Measurements from ENCODE around the gene ZNF124. TPM values are rescaled to one million over a fixed set of nuclear protein-coding genes. Genes with fewer than 3 reads are reported as not detected.

Gene ZNF124
- total RNA-seq, 1 experiment from 2014 or later = 33.8 TPM

DNA sequence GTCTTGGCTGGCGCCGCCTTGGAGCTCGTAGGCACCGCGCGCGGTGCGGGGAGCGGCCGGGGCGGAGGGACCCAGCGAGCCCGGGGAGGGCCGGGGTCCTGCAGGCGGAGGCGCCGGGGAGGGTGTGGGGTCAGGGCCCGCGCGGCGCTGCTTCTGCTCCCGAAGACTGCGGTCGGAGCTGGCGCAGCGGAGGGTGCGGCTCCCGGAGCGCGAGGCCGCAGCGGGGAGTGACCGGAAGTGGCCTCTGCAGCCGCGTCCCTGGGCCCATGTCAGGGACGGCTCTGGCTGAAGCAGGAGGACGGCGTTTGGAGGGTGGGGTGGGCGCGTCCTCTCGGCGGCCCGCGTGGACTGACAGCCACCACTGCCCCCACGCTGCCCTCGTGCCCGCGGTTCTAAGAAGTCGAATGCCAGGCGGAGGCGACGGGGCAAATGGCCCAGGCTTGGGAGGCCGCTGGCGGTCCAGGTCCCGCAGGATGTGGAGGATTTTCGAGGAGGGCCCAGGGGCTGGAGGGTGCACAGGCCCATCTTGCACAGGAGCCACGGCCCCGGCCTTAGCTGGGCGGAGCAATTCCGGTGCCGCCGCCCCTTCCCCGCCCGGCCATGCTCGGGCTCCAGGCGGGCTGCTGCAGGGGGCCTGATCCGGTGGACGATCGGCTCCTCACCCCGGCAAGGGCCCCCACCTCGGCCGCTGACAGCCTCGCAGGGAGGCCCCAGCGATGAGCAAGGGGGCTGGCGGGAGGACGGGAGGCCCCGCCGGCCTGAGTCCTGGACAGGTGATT, 59.9 kb downstream of the ZNF124 start (continued):
- TF ChIP-seq, protein P1, sequence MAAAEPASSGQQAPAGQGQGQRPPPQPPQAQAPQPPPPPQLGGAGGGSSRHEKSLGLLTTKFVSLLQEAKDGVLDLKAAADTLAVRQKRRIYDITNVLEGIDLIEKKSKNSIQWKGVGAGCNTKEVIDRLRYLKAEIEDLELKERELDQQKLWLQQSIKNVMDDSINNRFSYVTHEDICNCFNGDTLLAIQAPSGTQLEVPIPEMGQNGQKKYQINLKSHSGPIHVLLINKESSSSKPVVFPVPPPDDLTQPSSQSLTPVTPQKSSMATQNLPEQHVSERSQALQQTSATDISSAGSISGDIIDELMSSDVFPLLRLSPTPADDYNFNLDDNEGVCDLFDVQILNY (CRISPR knock-in tag; IDR thresholded peaks at IDR 0.05) = no peak
- no peak for TF ChIP-seq TP53 (CRISPR knock-in tag; IDR thresholded peaks at IDR 0.05)
- TF ChIP-seq, protein P2, sequence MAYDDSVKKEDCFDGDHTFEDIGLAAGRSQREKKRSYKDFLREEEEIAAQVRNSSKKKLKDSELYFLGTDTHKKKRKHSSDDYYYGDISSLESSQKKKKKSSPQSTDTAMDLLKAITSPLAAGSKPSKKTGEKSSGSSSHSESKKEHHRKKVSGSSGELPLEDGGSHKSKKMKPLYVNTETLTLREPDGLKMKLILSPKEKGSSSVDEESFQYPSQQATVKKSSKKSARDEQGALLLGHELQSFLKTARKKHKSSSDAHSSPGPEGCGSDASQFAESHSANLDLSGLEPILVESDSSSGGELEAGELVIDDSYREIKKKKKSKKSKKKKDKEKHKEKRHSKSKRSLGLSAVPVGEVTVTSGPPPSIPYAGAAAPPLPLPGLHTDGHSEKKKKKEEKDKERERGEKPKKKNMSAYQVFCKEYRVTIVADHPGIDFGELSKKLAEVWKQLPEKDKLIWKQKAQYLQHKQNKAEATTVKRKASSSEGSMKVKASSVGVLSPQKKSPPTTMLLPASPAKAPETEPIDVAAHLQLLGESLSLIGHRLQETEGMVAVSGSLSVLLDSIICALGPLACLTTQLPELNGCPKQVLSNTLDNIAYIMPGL (CRISPR knock-in tag; IDR thresholded peaks at IDR 0.05) = no peak; the same call in 1 of the 2 replicates

DNA sequence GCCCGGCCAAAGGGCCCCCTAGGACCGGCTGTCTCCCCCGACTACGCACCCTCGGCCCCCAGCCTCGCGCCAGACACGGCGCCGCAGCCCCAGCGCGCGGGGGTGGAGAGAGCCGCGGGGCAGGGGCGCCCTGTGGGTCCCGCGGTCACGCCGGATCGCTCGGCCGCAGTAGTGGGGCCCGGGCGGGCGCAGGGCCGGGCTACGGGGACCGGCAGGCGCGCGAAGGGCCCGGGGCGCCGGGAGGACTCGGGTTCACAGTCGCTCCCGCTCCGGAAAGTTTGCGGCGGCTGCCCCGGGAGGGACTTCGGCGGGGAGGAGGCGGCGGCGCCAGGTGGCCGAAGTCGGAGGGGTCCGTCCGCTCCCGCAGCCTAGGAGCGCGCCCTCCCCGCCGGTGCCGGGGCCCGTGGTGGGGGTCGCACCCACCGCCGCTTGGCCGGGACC, 60.5 kb downstream of the ZNF124 start:
- ChIA-PET CTCF (interaction anchor here (0.7 to 1.5 kb wide), 2 partner anchors 8 to 35 kb away, joined by 3 to 6 read pairs; no protein-coding TSS in a partner anchor), POLR2A (interaction anchor here (0.6 kb wide), 1 partner anchor 179 kb away, joined by 3 read pairs; the partner anchor contains the start of gene AHCTF1)
- H3K27ac Mint-ChIP-seq = no peak overlapping the region
- H3K27me3 Mint-ChIP-seq (ENCODE audit: low read depth) = peaks cover 56% of the 10 kb centered on the region
- peak; percentile 9; the same call in 1 of the 2 replicates for ATAC-seq
- H3K4me3 Mint-ChIP-seq = peak overlapping the region; percentile 78
- no peaks in the 10 kb centered on the region for H3K36me3 Mint-ChIP-seq
- TF ChIP-seq, protein P3, sequence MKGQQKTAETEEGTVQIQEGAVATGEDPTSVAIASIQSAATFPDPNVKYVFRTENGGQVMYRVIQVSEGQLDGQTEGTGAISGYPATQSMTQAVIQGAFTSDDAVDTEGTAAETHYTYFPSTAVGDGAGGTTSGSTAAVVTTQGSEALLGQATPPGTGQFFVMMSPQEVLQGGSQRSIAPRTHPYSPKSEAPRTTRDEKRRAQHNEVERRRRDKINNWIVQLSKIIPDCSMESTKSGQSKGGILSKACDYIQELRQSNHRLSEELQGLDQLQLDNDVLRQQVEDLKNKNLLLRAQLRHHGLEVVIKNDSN (CRISPR knock-in tag; IDR thresholded peaks at IDR 0.05) = no peak
- 0 out of 2 replicates have a peak, but pooled peaks have one; percentile 45 for TF ChIP-seq TP53 (CRISPR knock-in tag; IDR thresholded peaks at IDR 0.05)
- no peak for TF ChIP-seq ZNF232 (CRISPR knock-in tag; IDR thresholded peaks at IDR 0.05)
- TF ChIP-seq, protein P4, sequence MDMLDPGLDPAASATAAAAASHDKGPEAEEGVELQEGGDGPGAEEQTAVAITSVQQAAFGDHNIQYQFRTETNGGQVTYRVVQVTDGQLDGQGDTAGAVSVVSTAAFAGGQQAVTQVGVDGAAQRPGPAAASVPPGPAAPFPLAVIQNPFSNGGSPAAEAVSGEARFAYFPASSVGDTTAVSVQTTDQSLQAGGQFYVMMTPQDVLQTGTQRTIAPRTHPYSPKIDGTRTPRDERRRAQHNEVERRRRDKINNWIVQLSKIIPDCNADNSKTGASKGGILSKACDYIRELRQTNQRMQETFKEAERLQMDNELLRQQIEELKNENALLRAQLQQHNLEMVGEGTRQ (CRISPR knock-in tag; IDR thresholded peaks at IDR 0.05) = 0 out of 2 replicates have a peak, but pooled peaks have one; percentile 10
- TF ChIP-seq NFE2L1 (CRISPR knock-in tag; IDR thresholded peaks at IDR 0.05) = no peak
- TF ChIP-seq ZNF263 (CRISPR knock-in tag; IDR thresholded peaks at IDR 0.05; ENCODE audit: low read depth) = no peak
- TF ChIP-seq FOXP1 (CRISPR knock-in tag; IDR thresholded peaks at IDR 0.05; ENCODE audit: borderline replicate concordance) = no peak
- TF ChIP-seq, protein P5, sequence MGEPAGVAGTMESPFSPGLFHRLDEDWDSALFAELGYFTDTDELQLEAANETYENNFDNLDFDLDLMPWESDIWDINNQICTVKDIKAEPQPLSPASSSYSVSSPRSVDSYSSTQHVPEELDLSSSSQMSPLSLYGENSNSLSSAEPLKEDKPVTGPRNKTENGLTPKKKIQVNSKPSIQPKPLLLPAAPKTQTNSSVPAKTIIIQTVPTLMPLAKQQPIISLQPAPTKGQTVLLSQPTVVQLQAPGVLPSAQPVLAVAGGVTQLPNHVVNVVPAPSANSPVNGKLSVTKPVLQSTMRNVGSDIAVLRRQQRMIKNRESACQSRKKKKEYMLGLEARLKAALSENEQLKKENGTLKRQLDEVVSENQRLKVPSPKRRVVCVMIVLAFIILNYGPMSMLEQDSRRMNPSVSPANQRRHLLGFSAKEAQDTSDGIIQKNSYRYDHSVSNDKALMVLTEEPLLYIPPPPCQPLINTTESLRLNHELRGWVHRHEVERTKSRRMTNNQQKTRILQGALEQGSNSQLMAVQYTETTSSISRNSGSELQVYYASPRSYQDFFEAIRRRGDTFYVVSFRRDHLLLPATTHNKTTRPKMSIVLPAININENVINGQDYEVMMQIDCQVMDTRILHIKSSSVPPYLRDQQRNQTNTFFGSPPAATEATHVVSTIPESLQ (CRISPR knock-in tag; IDR thresholded peaks at IDR 0.05) = no peak
- TF ChIP-seq, protein P6, sequence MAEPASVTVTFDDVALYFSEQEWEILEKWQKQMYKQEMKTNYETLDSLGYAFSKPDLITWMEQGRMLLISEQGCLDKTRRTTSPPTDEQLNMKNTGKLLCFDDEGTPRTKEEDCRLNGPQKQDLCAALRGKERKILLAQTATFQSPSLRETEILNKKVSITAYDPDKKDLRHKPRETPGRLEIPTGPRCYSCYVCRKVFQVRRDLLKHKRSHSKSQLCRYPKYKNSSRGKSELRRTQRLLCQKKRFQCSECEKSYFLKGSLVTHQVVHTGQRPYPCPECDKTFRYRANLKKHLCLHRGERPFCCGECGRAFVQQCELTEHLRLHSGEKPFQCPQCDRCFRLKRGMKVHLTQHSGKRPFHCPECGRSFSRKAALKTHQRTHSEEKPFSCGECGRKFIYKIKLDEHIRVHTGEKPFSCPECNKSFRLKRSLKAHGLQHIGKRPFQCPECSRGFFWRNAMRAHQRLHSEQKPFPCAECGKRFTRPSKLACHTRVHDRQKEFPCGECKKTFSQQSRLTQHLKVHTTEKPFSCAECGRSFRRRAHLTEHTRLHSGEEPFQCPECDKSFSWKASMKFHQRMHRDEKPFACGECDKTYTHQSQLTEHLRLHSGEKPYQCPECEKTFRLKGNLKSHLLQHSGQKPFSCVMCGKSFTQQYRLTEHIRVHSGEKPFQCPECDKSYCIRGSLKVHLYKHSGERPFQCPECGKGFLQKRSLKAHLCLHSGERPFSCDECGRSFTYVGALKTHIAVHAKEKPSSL (CRISPR knock-in tag; conservative IDR thresholded peaks at IDR 0.05) = no peak
- no peak for TF ChIP-seq NFYB (CRISPR knock-in tag; conservative IDR thresholded peaks at IDR 0.05; ENCODE audit: low read depth)
- TF ChIP-seq, protein P7, sequence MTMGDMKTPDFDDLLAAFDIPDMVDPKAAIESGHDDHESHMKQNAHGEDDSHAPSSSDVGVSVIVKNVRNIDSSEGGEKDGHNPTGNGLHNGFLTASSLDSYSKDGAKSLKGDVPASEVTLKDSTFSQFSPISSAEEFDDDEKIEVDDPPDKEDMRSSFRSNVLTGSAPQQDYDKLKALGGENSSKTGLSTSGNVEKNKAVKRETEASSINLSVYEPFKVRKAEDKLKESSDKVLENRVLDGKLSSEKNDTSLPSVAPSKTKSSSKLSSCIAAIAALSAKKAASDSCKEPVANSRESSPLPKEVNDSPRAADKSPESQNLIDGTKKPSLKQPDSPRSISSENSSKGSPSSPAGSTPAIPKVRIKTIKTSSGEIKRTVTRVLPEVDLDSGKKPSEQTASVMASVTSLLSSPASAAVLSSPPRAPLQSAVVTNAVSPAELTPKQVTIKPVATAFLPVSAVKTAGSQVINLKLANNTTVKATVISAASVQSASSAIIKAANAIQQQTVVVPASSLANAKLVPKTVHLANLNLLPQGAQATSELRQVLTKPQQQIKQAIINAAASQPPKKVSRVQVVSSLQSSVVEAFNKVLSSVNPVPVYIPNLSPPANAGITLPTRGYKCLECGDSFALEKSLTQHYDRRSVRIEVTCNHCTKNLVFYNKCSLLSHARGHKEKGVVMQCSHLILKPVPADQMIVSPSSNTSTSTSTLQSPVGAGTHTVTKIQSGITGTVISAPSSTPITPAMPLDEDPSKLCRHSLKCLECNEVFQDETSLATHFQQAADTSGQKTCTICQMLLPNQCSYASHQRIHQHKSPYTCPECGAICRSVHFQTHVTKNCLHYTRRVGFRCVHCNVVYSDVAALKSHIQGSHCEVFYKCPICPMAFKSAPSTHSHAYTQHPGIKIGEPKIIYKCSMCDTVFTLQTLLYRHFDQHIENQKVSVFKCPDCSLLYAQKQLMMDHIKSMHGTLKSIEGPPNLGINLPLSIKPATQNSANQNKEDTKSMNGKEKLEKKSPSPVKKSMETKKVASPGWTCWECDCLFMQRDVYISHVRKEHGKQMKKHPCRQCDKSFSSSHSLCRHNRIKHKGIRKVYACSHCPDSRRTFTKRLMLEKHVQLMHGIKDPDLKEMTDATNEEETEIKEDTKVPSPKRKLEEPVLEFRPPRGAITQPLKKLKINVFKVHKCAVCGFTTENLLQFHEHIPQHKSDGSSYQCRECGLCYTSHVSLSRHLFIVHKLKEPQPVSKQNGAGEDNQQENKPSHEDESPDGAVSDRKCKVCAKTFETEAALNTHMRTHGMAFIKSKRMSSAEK (CRISPR knock-in tag; IDR thresholded peaks at IDR 0.05; ENCODE audit: borderline replicate concordance) = no peak
- 0 out of 2 replicates have a peak, but pooled peaks have one; percentile 13 for TF ChIP-seq ZNF317 (CRISPR knock-in tag; IDR thresholded peaks at IDR 0.05; ENCODE audit: borderline replicate concordance, low read depth)
- H3K9me3 Mint-ChIP-seq = no peaks in the 10 kb centered on the region
- DNase-seq (ENCODE audit: low spot score) = peak; percentile 46
- H3K4me1 Mint-ChIP-seq = peaks cover 16% of the 10 kb centered on the region

Data from WTC11 (cell line).